Activated CD4-positive, alpha-beta T cell treated with anti-CD3 and anti-CD28 coated beads, Interleukin-2, amount 10 ng/mL, durations not matched to agents 24 days and 14 days (primary cell): ENCODE data around the gene KIF21B. TPM values are rescaled to one million over a fixed set of nuclear protein-coding genes. Genes with fewer than 3 reads are reported as not detected.
A peak's percentile ranks its signal among the peaks of the same experiment; 100 is the strongest.

Source experiments
- DNase-seq: peaks from one replicate; pipeline ENCODE4 v3.0.0; 2022
- H3K27ac Mint-ChIP-seq: one replicate; pipeline ENCODE4 v1.8.0; 2022; ENCODE audit warnings: mild to moderate bottlenecking, mixed read lengths
- H3K27me3 Mint-ChIP-seq: one replicate; pipeline ENCODE4 v1.8.0; 2022; ENCODE audit warnings: mixed read lengths
- H3K36me3 Mint-ChIP-seq: one replicate; pipeline ENCODE4 v1.8.0; 2022; ENCODE audit warnings: low read depth, mild to moderate bottlenecking, mixed read lengths
- H3K4me1 Mint-ChIP-seq: one replicate; pipeline ENCODE4 v1.8.0; 2021; ENCODE audit warnings: mixed read lengths
- H3K4me3 Mint-ChIP-seq: one replicate; pipeline ENCODE4 v1.8.0; 2022; ENCODE audit warnings: mild to moderate bottlenecking, moderate library complexity, mixed read lengths
- H3K9me3 Mint-ChIP-seq: one replicate; pipeline ENCODE4 v1.8.0; 2021; ENCODE audit warnings: mixed read lengths
- intact Hi-C: fragments of 100-400 bp; cut with micrococcal nuclease; formaldehyde crosslinking; loops from one replicate; pipeline ENCODE4 v1.15.1; 2023
- total RNA-seq: library from RNA; stranded (reverse); gene quantifications from 2 replicates; pipeline ENCODE4 v1.2.3, GENCODE V29; 2022

KIF21B gene
- total RNA-seq, 1 donor from 2014 or later: 49.3 TPM

- H3K4me3 Mint-ChIP-seq: no peak overlapping the region
- H3K4me1 Mint-ChIP-seq: no peaks in the 10 kb centered on the region
- H3K27me3 Mint-ChIP-seq: no peaks in the 10 kb centered on the region
- intact Hi-C loops: no loop called here
- no peak for DNase-seq
- no peaks in the 10 kb centered on the region for H3K9me3 Mint-ChIP-seq
- H3K36me3 Mint-ChIP-seq: peaks cover 51% of the 10 kb centered on the region
- no peak overlapping the region for H3K27ac Mint-ChIP-seq
Observed at GRCh38 chr1:200990114-200990513, 33.4 kb downstream of the KIF21B start.

GRCh38 chr1:200989337-200989736 lies 34.2 kb downstream of the KIF21B start:
- no peaks in the 10 kb centered on the region for H3K4me1 Mint-ChIP-seq
- no peaks in the 10 kb centered on the region for H3K27me3 Mint-ChIP-seq
- no peak for DNase-seq
- H3K27ac Mint-ChIP-seq: no peak overlapping the region
- peaks cover 50% of the 10 kb centered on the region for H3K36me3 Mint-ChIP-seq
- no peaks in the 10 kb centered on the region for H3K9me3 Mint-ChIP-seq
- intact Hi-C loops: no loop called here
- H3K4me3 Mint-ChIP-seq: no peak overlapping the region

- intact Hi-C loops: no loop called here
- Mint-ChIP-seq H3K27me3 (no peaks in the 10 kb centered on the region), H3K27ac (no peak overlapping the region), H3K9me3 (no peaks in the 10 kb centered on the region), H3K4me1 (no peaks in the 10 kb centered on the region), H3K36me3 (peaks cover 50% of the 10 kb centered on the region), H3K4me3 (no peak overlapping the region)
- DNase-seq: no peak
Observed at GRCh38 chr1:200988693-200989092, 34.8 kb downstream of the KIF21B start.

GRCh38 chr1:200985481-200985880 lies 38.0 kb downstream of the KIF21B start:
- intact Hi-C loops: no loop called here
- H3K4me3 Mint-ChIP-seq: no peak overlapping the region
- H3K36me3 Mint-ChIP-seq: peaks cover 63% of the 10 kb centered on the region
- no peaks in the 10 kb centered on the region for H3K9me3 Mint-ChIP-seq
- H3K27ac Mint-ChIP-seq: no peak overlapping the region
- DNase-seq: no peak
- H3K4me1 Mint-ChIP-seq: no peaks in the 10 kb centered on the region
- H3K27me3 Mint-ChIP-seq: no peaks in the 10 kb centered on the region

- no peak for DNase-seq
- no peaks in the 10 kb centered on the region for H3K9me3 Mint-ChIP-seq
- no peak overlapping the region for H3K4me3 Mint-ChIP-seq
- H3K27ac Mint-ChIP-seq: no peak overlapping the region
- H3K27me3 Mint-ChIP-seq: no peaks in the 10 kb centered on the region
- H3K36me3 Mint-ChIP-seq: peaks cover 69% of the 10 kb centered on the region
- intact Hi-C loops: no loop called here
- H3K4me1 Mint-ChIP-seq: no peaks in the 10 kb centered on the region
Observed at GRCh38 chr1:200983035-200983561, 40.4 kb downstream of the KIF21B start.

GRCh38 chr1:200982071-200982945 lies 41.2 kb downstream of the KIF21B start:
- Mint-ChIP-seq H3K27ac (no peak overlapping the region), H3K4me3 (no peak overlapping the region), H3K27me3 (no peaks in the 10 kb centered on the region), H3K36me3 (peaks cover 63% of the 10 kb centered on the region), H3K9me3 (no peaks in the 10 kb centered on the region), H3K4me1 (no peaks in the 10 kb centered on the region)
- intact Hi-C loops: no loop called here
- no peak for DNase-seq

GRCh38 chr1:200981278-200981677 lies 42.2 kb downstream of the KIF21B start:
- H3K27me3 Mint-ChIP-seq: no peaks in the 10 kb centered on the region
- intact Hi-C loops: no loop called here
- DNase-seq: no peak
- H3K4me3 Mint-ChIP-seq: no peak overlapping the region
- H3K36me3 Mint-ChIP-seq: peaks cover 62% of the 10 kb centered on the region
- no peaks in the 10 kb centered on the region for H3K9me3 Mint-ChIP-seq
- no peak overlapping the region for H3K27ac Mint-ChIP-seq
- no peaks in the 10 kb centered on the region for H3K4me1 Mint-ChIP-seq

GRCh38 chr1:200980873-200981272 lies 42.6 kb downstream of the KIF21B start:
- no peaks in the 10 kb centered on the region for H3K27me3 Mint-ChIP-seq
- no peaks in the 10 kb centered on the region for H3K4me1 Mint-ChIP-seq
- intact Hi-C loops: no loop called here
- no peaks in the 10 kb centered on the region for H3K9me3 Mint-ChIP-seq
- peaks cover 64% of the 10 kb centered on the region for H3K36me3 Mint-ChIP-seq
- no peak overlapping the region for H3K27ac Mint-ChIP-seq
- H3K4me3 Mint-ChIP-seq: no peak overlapping the region
- DNase-seq: no peak

- H3K27ac Mint-ChIP-seq: no peak overlapping the region
- DNase-seq: no peak
Observed at GRCh38 chr1:200980452-200980772, 43.1 kb downstream of the KIF21B start.

GRCh38 chr1:200979574-200980451 lies 43.7 kb downstream of the KIF21B start:
- Mint-ChIP-seq H3K9me3 (no peaks in the 10 kb centered on the region), H3K27ac (no peak overlapping the region), H3K4me3 (no peak overlapping the region), H3K4me1 (no peaks in the 10 kb centered on the region), H3K27me3 (no peaks in the 10 kb centered on the region), H3K36me3 (peaks cover 62% of the 10 kb centered on the region)
- intact Hi-C loops: loop anchor here (1.0 to 2.0 kb wide), 2 partner anchors 63 to 135 kb away; no protein-coding TSS in a partner anchor
- DNase-seq: peak; percentile 89

More at GRCh38 chr1:200980452-200980772, 43.1 kb downstream of the KIF21B start:
- no peaks in the 10 kb centered on the region for H3K9me3 Mint-ChIP-seq
- intact Hi-C loops: no loop called here
- H3K4me3 Mint-ChIP-seq: no peak overlapping the region
- H3K36me3 Mint-ChIP-seq: peaks cover 60% of the 10 kb centered on the region
- no peaks in the 10 kb centered on the region for H3K4me1 Mint-ChIP-seq
- no peaks in the 10 kb centered on the region for H3K27me3 Mint-ChIP-seq

- H3K27me3 Mint-ChIP-seq: no peaks in the 10 kb centered on the region
- no peaks in the 10 kb centered on the region for H3K9me3 Mint-ChIP-seq
- no peak overlapping the region for H3K27ac Mint-ChIP-seq
- DNase-seq: no peak
- intact Hi-C loops: no loop called here
- no peak overlapping the region for H3K4me3 Mint-ChIP-seq
- no peaks in the 10 kb centered on the region for H3K4me1 Mint-ChIP-seq
- peaks cover 64% of the 10 kb centered on the region for H3K36me3 Mint-ChIP-seq
Observed at GRCh38 chr1:200977071-200977754, 46.3 kb downstream of the KIF21B start.

- H3K9me3 Mint-ChIP-seq: no peaks in the 10 kb centered on the region
Observed at GRCh38 chr1:200976634-200977033, 46.9 kb downstream of the KIF21B start.

GRCh38 chr1:200975458-200975857 lies 48.1 kb downstream of the KIF21B start:
- H3K4me3 Mint-ChIP-seq: no peak overlapping the region
- H3K36me3 Mint-ChIP-seq: peaks cover 62% of the 10 kb centered on the region
- H3K4me1 Mint-ChIP-seq: no peaks in the 10 kb centered on the region
- DNase-seq: no peak
- H3K27me3 Mint-ChIP-seq: no peaks in the 10 kb centered on the region
- H3K27ac Mint-ChIP-seq: no peak overlapping the region
- intact Hi-C loops: no loop called here
- no peaks in the 10 kb centered on the region for H3K9me3 Mint-ChIP-seq

More at GRCh38 chr1:200976634-200977033, 46.9 kb downstream of the KIF21B start:
- Mint-ChIP-seq H3K36me3 (peaks cover 63% of the 10 kb centered on the region), H3K27ac (no peak overlapping the region), H3K4me3 (no peak overlapping the region), H3K4me1 (no peaks in the 10 kb centered on the region), H3K27me3 (no peaks in the 10 kb centered on the region)
- no peak for DNase-seq
- intact Hi-C loops: no loop called here
